ENCODE measurements around the gene HNF1B. TPM values are rescaled to one million over a fixed set of nuclear protein-coding genes. Genes with fewer than 3 reads are reported as not detected.

The HNF1B gene
- total RNA-seq (2022; extraction: Qiagen RNA extraction), result 17.4 to 21.8 TPM (median 20.7 TPM) in 5 replicates

DNA sequence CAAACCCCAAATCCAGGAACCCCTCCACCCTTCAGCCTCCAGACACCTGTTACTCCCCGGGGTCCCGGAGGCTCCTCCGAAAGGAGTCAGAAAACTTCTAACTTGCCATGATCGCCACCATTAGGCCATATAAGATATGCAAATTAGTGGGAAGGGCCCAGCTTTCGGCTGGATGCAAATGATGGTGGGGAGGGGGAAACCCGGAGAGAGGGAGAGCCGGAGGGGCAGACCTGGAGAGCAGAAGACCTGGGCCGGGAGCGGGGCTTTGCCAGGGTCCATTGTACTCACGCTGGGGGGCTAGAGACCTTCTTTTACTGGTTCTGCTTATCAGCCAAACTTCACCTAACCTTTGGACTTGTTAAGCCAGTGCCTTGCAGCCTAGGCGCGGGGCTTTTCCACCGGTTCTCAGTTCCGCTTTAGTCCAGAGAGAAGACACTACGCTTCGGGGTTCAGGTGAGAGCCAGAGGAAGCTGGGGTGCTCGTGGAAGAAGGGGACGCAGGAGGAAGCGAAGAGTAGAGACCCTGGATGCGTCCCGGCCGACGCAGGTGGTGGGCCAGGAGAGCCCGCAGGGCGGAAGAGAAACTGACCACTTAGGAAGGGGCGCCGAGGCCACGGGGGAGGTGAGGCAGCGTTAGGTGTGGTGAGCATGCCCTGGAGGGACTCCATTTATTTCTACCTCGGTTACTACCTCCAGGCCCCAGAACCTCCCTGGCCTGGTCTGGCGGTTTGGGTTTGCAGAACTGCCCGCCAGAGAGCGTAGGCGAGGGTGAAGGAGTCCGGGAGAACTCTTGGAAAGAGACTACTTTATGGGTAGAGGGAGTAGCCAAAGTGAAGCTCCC lies at the start of gene HNF1B:
Gene HNF1B (minus strand): TSS at position 99 of the 840 bp plus-strand sequence. CDS start 175 bp downstream, outside the sequence.

DNA sequence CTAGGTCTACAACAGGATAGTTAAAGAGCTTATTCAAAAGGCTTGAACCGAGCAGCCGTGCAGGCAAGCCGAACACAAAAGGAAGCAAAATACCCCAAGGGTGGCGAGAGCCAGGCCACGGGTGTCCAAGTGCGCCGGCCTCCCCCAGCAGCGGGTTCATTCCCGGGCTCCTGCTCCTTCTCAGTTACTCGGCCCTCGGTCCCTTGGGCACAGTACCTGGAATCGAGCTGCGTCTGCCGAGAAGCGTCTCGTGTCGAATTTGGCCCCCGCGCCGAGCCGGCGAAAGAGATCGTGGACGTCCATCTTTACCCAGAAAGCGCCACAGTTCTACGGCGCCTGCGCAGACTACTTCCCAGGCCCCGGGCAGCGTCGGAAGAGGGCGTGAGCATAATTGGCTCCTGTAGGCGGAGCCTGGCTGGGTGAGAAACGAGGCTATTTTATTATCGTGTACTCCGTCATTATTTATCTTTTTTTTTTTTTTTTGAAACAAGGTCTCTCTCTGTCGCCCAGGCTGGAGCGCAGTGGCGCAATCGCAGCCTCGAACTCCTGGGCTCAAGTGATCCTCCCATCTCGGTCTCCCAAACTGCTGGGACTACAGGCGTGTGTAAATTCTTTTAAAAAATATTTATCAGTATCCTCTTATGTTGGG lies 101.6 kb downstream of the HNF1B start, which contains the start of gene DDX52:
Gene DDX52 (minus strand): TSS at position 329 of the 649 bp plus-strand sequence. CDS start 26 bp downstream, at position 303.

Other genes starting within 250 kb of the HNF1B start
- gene SYNRG, start 135.6 kb downstream of the HNF1B start, total RNA-seq (2022; extraction: Qiagen RNA extraction), result 11.4 to 14.0 TPM (median 13.3 TPM) in 5 replicates
- gene DDX52, start 101.6 kb downstream of the HNF1B start, total RNA-seq (2022; extraction: Qiagen RNA extraction), result 24.6 to 29.8 TPM (median 27.3 TPM) in 5 replicates
- not detected in 5 replicates for gene TBC1D3K, start 179.4 kb upstream of the HNF1B start, total RNA-seq (2022; extraction: Qiagen RNA extraction)
- 10.1 to 14.8 TPM (median 11.5 TPM) in 5 replicates for gene TBC1D3L, start 244.0 kb upstream of the HNF1B start, total RNA-seq (2022; extraction: Qiagen RNA extraction)

All from A549 treated with Mapracorat at 1 μM for 4 hours (cell line).